ENCODE measurements around the gene VSIG10. TPM values are rescaled to one million over a fixed set of nuclear protein-coding genes. Genes with fewer than 3 reads are reported as not detected.
A peak's percentile ranks its signal among the peaks of the same experiment; 100 is the strongest.
"Not testable (repeated sequence)": the region's sequence is repeated elsewhere in the genome, so short reads cannot be mapped to it uniquely, and the experiment has no call there.

VSIG10 gene
- total RNA-seq, 1 experiment from 2014 or later = 10.9 TPM

GRCh38 chr12:118029166-118029565, 74.6 kb downstream of the VSIG10 start:
- H3K27me3 Mint-ChIP-seq (ENCODE audit: insufficient read depth, unreplicated experiment) = no peaks in the 10 kb centered on the region
- ChIA-PET POLR2A (no interaction called here), CTCF (interaction anchor here (0.8 kb wide), 2 partner anchors 155 kb away, joined by 4 to 5 read pairs; no protein-coding TSS in a partner anchor)
- no TSS peak for BruUV-seq (replicated peaks)
- H3K36me3 Mint-ChIP-seq (ENCODE audit: insufficient read depth, unreplicated experiment) = peaks cover 66% of the 10 kb centered on the region
- no peak overlapping the region for H3K27ac Mint-ChIP-seq (ENCODE audit: low read depth, unreplicated experiment)
- no peaks in the 10 kb centered on the region for H3K4me1 Mint-ChIP-seq (ENCODE audit: insufficient read depth, unreplicated experiment)
- intact Hi-C loops (cut with micrococcal nuclease) = no loop called here
- H3K4me3 Mint-ChIP-seq (ENCODE audit: unreplicated experiment) = no peak overlapping the region
- DNase-seq (ENCODE audit: unreplicated experiment) = no peak
- TF ChIP-seq CTCF (IDR thresholded peaks at IDR 0.05; ENCODE audit: unreplicated experiment) = no peak
- no peaks in the 10 kb centered on the region for H3K9me3 Mint-ChIP-seq (ENCODE audit: unreplicated experiment)

GRCh38 chr12:118025168-118025567, 78.6 kb downstream of the VSIG10 start:
- no TSS peak for BruUV-seq (replicated peaks)
- no peak for TF ChIP-seq CTCF (IDR thresholded peaks at IDR 0.05; ENCODE audit: unreplicated experiment)
- Mint-ChIP-seq H3K27me3 (ENCODE audit: insufficient read depth, unreplicated experiment) (no peaks in the 10 kb centered on the region), H3K36me3 (ENCODE audit: insufficient read depth, unreplicated experiment) (peaks cover 53% of the 10 kb centered on the region), H3K4me1 (ENCODE audit: insufficient read depth, unreplicated experiment) (peaks cover 5% of the 10 kb centered on the region), H3K4me3 (ENCODE audit: unreplicated experiment) (no peak overlapping the region), H3K9me3 (ENCODE audit: unreplicated experiment) (no peaks in the 10 kb centered on the region), H3K27ac (ENCODE audit: low read depth, unreplicated experiment) (no peak overlapping the region)
- DNase-seq (ENCODE audit: unreplicated experiment) = no peak
- ChIA-PET POLR2A (no interaction called here), CTCF (no interaction called here)
- intact Hi-C loops (cut with micrococcal nuclease) = no loop called here

- H3K4me3 Mint-ChIP-seq (ENCODE audit: unreplicated experiment) = no peak overlapping the region
- POLR2A ChIA-PET = interaction anchor here (1.1 kb wide), 1 partner anchor 54 kb away, joined by 3 read pairs; no protein-coding TSS in a partner anchor
- intact Hi-C loops (cut with micrococcal nuclease) = no loop called here
- H3K9me3 Mint-ChIP-seq (ENCODE audit: unreplicated experiment) = no peaks in the 10 kb centered on the region
- CTCF ChIA-PET = interaction anchor here (1.5 kb wide), 1 partner anchor 148 kb away, joined by 3 read pairs; no protein-coding TSS in a partner anchor
- DNase-seq (ENCODE audit: unreplicated experiment) = no peak
- H3K4me1 Mint-ChIP-seq (ENCODE audit: insufficient read depth, unreplicated experiment) = peaks cover 5% of the 10 kb centered on the region
- H3K36me3 Mint-ChIP-seq (ENCODE audit: insufficient read depth, unreplicated experiment) = peaks cover 59% of the 10 kb centered on the region
- no peaks in the 10 kb centered on the region for H3K27me3 Mint-ChIP-seq (ENCODE audit: insufficient read depth, unreplicated experiment)
- H3K27ac Mint-ChIP-seq (ENCODE audit: low read depth, unreplicated experiment) = no peak overlapping the region
- no TSS peak for BruUV-seq (replicated peaks)
- TF ChIP-seq CTCF (IDR thresholded peaks at IDR 0.05; ENCODE audit: unreplicated experiment) = no peak
Measured at GRCh38 chr12:118023301-118023860, 80.4 kb downstream of the VSIG10 start.

DNA sequence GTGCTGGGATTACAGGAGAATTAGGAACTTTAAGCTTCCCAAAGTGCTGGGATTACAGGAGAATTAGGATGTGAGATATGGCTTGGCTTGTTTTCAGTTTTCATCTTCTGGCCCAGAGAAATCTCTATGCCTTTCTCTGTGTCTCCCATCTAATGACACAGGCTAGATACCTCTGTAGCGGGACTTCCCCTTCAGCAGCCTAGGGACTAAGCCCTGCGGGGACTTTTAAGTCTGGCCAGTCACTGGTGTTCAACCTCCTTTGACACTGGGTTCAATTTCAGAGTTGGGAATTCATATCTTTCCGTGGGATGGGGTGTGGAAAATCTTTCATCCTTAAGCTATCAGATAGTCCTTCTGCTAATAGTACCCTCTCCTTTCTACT, 81.1 kb downstream of the VSIG10 start:
- no peak overlapping the region for H3K27ac Mint-ChIP-seq (ENCODE audit: low read depth, unreplicated experiment)
- no peaks in the 10 kb centered on the region for H3K9me3 Mint-ChIP-seq (ENCODE audit: unreplicated experiment)
- ChIA-PET CTCF (interaction anchor here (0.5 to 1.5 kb wide), 4 partner anchors 14 to 147 kb away, joined by 3 to 4 read pairs (median 3); no protein-coding TSS in a partner anchor), POLR2A (interaction anchor here (1.1 kb wide), 1 partner anchor 53 kb away, joined by 3 read pairs; no protein-coding TSS in a partner anchor)
- no peak overlapping the region for H3K4me3 Mint-ChIP-seq (ENCODE audit: unreplicated experiment)
- DNase-seq (ENCODE audit: unreplicated experiment) = no peak
- intact Hi-C loops (cut with micrococcal nuclease) = no loop called here
- BruUV-seq (replicated peaks) = no TSS peak
- peaks cover 53% of the 10 kb centered on the region for H3K36me3 Mint-ChIP-seq (ENCODE audit: insufficient read depth, unreplicated experiment)
- peaks cover 10% of the 10 kb centered on the region for H3K4me1 Mint-ChIP-seq (ENCODE audit: insufficient read depth, unreplicated experiment)
- no peaks in the 10 kb centered on the region for H3K27me3 Mint-ChIP-seq (ENCODE audit: insufficient read depth, unreplicated experiment)
- no peak for TF ChIP-seq CTCF (IDR thresholded peaks at IDR 0.05; ENCODE audit: unreplicated experiment)

DNA sequence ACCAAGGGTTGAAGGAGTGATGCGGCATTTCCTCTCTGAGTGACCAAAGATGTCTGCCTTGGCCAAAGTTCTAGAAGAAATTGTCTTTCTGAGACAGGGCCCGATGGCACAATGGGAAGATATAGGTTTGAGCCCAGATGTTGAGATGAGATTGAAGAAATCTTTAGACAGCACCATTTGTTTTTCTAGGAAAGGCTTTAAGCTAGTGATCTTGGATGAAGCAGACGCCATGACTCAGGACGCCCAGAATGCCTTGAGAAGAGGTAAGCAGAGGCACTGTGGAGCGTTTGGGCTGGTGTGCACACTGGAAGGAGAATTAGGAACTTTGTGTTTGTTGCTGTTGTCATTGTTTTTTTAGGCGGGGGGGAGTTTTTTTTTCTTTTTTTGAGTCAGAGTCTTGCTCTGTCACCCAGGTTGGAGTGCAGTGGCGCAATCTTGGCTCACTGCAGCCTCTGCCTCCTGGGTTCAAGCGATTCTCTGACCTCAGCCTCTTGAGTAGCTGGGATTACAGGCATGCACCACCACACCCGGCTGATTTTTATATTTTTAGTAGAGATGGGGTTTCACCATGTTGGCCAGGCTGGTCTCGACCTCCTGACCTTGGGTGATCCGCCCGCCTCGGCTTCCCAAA, 81.6 kb downstream of the VSIG10 start:
- Mint-ChIP-seq H3K27ac (ENCODE audit: low read depth, unreplicated experiment) (peak overlapping the region; percentile 63), H3K36me3 (ENCODE audit: insufficient read depth, unreplicated experiment) (peaks cover 48% of the 10 kb centered on the region), H3K4me1 (ENCODE audit: insufficient read depth, unreplicated experiment) (peaks cover 11% of the 10 kb centered on the region)
- BruUV-seq (replicated peaks); H3K9me3 Mint-ChIP-seq (ENCODE audit: unreplicated experiment); H3K27me3 Mint-ChIP-seq (ENCODE audit: insufficient read depth, unreplicated experiment); H3K4me3 Mint-ChIP-seq (ENCODE audit: unreplicated experiment); intact Hi-C loops (cut with micrococcal nuclease); DNase-seq (ENCODE audit: unreplicated experiment): not testable (repeated sequence)
- ChIA-PET POLR2A (interaction anchor here (1.1 kb wide), 1 partner anchor 53 kb away, joined by 3 read pairs; no protein-coding TSS in a partner anchor), CTCF (interaction anchor here (0.5 to 1.5 kb wide), 5 partner anchors 15 to 147 kb away, joined by 3 to 4 read pairs (median 3); no protein-coding TSS in a partner anchor)
